A549 (cell line): ENCODE data around the gene DUSP28.

Experiments
- CTCF ChIP-seq: fragments of >200 bp; sonication (Bioruptor Twin); formaldehyde crosslinking; IDR thresholded peaks from 3 replicates; pipeline ENCODE4 v1.5.1; 2016
- EP300 ChIP-seq, 2 experiments: fragments of >200 bp; sonication (Bioruptor Twin); formaldehyde crosslinking; IDR thresholded peaks; 2 replicates in 1 of 2; 3 replicates in 1 of 2; pipeline ENCODE4 v1.6.1; 2016 to 2017
- POLR2A ChIP-seq: IDR thresholded peaks from 2 replicates; pipeline ENCODE4 v1.6.1; 2012; ENCODE audit warnings: mild to moderate bottlenecking, low read length
- POLR2AphosphoS2 ChIP-seq: conservative IDR thresholded peaks from 2 replicates; pipeline ENCODE4 v1.6.1; 2012; ENCODE audit warnings: low read length, improper control_type of control experiment, inconsistent platforms
- RAD21 ChIP-seq, 2 experiments: fragments of >200 bp in 1 of 2; sonication (Bioruptor Twin) in 1 of 2; formaldehyde crosslinking in 1 of 2; IDR thresholded peaks in 1 of 2; conservative IDR thresholded peaks in 1 of 2; 2 replicates in 1 of 2; 3 replicates in 1 of 2; pipeline ENCODE4 v1.6.1; 2012 to 2018; ENCODE audit warnings: inconsistent platforms in 1 of 2
- USF2 ChIP-seq: fragments of 450-650 bp; IDR thresholded peaks from 2 replicates; pipeline ENCODE4 v1.6.1; 2014; ENCODE audit warnings: antibody characterized with exemption

GRCh38 chr2:240510513-240511210 lies 49.5 kb upstream of the DUSP28 start:
- TF ChIP-seq CTCF (no peak), EP300 (IDR thresholded peaks at IDR 0.05) (no peak), POLR2AphosphoS2 (no peak), POLR2A (no peak), USF2 (no peak), RAD21 (conservative IDR thresholded peaks at IDR 0.05 in 1 of 2, IDR thresholded peaks at IDR 0.05 in 1 of 2) (no peak)
